HG03095 (cell line): ENCODE data around the gene KDM3A.

Source experiments
- ATAC-seq: cut with Tn5 transposase; IDR thresholded peaks from one replicate; pipeline ENCODE4 v1.9.1; 2021; ENCODE audit warnings: moderate library complexity; ENCODE audit not compliant: unreplicated experiment

Gene KDM3A

GRCh38 chr2:86513948-86514660, 72.9 kb downstream of the KDM3A start:
- no peak for ATAC-seq

DNA sequence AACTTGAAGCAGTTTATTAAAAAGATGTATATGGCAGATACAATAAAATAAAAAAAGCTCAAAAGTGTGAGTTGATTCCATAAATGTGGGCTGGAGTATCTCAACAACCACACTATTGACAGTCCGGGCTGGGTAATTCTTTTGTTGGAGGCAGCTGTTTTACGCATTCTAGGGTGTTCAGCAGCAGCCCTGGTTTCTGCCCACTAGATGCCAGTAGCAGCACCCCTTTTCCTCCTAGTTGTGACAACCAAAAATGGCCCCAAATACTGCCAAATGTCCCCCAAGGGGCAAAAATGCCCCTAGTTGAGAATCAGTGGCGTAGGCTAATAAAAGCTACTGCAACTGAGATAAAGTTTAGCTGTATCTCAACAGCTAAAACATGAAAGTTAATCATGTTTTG, 77.3 kb downstream of the KDM3A start:
- ATAC-seq = no peak

GRCh38 chr2:86519349-86519748, 78.2 kb downstream of the KDM3A start:
- no peak for ATAC-seq

DNA sequence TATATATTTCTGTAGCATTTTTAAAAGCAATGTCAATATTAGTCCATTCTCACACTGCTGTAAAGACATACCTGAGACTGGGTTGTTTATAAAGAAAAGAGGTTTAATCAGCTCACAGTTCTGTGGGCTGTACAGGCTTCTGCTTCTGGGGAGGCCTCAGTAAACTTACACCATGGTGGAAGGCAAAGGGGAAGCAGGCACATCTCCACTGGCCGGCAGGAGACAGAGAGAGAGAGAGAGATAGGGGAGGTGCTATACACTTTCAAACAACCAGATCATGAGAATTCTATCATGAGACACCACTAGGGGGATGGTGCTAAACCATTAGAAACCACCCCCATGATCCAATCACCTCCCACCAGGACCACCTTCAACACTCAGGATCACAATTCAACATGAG, 79.0 kb downstream of the KDM3A start:
- no peak for ATAC-seq

DNA sequence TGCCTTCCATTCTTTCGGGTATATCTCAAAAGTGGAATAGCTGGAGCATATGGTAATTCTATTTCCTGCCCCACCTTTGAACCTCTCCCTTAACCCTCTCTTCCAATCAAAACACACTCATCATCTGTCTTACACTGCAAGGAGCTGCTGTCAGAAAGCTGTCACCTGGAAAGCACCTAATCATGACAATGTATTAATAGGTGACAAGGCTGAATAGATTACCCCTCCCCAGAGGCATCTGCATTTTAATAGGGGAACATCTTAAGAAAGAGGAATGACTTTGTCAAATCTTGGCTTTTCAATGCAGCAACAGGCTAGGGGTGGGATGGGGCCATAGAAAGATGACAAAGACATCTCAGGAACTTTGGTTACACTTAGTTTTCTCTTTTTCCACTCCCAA, 80.8 kb downstream of the KDM3A start:
- no peak for ATAC-seq

GRCh38 chr2:86522711-86523110, 81.5 kb downstream of the KDM3A start:
- no peak for ATAC-seq

DNA sequence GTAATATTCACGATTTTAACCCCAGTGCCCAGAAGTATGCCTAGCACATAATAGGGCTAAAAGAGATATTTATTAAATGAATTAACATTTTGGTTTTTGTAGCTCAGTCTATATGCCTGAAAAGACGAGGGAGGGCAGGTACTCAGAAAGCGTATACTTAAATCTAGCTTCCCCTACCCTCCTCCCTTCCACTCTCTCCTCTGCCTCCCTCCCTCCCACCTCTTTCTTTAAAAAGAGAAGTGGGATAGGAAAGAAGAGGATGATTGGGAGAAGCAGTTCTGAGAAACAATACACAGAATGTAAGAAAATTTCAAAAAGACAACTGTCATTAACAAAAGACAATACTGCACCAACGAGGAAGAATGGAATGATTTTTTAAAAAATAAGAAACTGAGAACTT, 82.3 kb downstream of the KDM3A start:
- ATAC-seq = no peak

DNA sequence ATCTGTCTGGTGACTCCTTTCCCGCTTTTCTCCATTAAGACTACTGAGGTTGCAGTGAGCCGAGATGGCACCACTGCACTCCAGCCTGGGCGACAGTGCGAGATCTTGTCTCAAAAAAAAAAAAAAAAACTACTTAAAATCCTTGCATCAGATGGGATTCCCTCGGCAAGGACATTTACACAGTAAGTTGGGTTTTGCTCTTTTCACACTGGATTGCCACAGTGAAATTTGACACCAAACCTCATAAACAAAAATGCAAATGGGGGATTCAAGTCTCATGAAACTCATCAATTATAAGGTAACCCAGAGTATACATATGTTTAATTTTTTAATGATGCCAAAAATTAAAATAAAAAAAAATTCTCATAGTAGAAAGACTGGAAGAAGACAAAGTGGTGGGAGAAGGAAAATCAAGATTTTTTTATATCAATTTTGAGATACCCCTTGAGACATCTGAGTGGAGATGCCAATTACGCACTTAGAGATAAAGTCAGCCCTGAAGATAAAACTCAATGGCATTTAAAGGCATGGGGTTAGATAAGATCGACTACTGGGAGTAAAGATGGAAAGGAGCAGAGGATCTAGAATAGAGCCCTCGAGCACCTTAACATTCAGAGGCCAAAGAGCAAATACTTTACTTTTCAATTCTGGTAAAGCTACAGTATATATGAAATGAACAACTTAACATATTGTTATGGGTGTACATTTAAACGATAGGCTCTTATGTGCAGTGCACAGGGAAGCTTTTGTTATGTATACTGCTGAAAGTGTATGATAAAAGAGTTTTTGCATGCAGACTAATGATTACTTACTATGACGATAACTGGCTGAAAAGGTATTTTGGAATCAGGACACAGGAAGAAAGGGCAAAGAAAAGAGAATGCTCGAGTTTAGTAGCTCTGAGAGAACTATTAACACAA, 84.5 kb downstream of the KDM3A start:
- ATAC-seq = no peak

GRCh38 chr2:86533589-86533988, 92.4 kb downstream of the KDM3A start:
- ATAC-seq = no peak

GRCh38 chr2:86541334-86541733, 100.2 kb downstream of the KDM3A start:
- ATAC-seq = no peak
